HepG2 (cell line): ENCODE measurements around the gene CHST3. TPM values are rescaled to one million over a fixed set of nuclear protein-coding genes. Genes with fewer than 3 reads are reported as not detected.
A peak's percentile ranks its signal among the peaks of the same experiment; 100 is the strongest.

ENCODE experiments used
- ADNP ChIP-seq: sonication (generic); formaldehyde crosslinking; IDR thresholded peaks from 2 replicates; pipeline ENCODE4 v1.4.0; 2020; ENCODE audit warnings: missing genetic modification reagents
- EZH2 ChIP-seq: conservative IDR thresholded peaks from 2 replicates; pipeline ENCODE4 v1.6.1; 2012; ENCODE audit warnings: mild to moderate bottlenecking, low read depth, low read length, moderate library complexity
- FIP1L1 ChIP-seq: fragments of 200-400 bp; formaldehyde crosslinking; IDR thresholded peaks from 2 replicates; pipeline ENCODE4 v1.6.1; 2018; ENCODE audit warnings: low read depth, mild to moderate bottlenecking, low read length, moderate library complexity, borderline replicate concordance; ENCODE audit not compliant: insufficient read depth
- FOSL2 ChIP-seq: sonication (generic); formaldehyde crosslinking; IDR thresholded peaks from 2 replicates; pipeline ENCODE4 v1.4.0; 2020; ENCODE audit warnings: missing genetic modification reagents
- GTF3A ChIP-seq: sonication (generic); formaldehyde crosslinking; conservative IDR thresholded peaks from 2 replicates; pipeline ENCODE4 v1.4.0; 2020; ENCODE audit warnings: mild to moderate bottlenecking, missing genetic modification reagents
- GZF1 ChIP-seq: sonication (generic); formaldehyde crosslinking; IDR thresholded peaks from 2 replicates; pipeline ENCODE4 v1.5.1; 2020; ENCODE audit warnings: mild to moderate bottlenecking, missing genetic modification reagents
- HOXA9 ChIP-seq: sonication (generic); formaldehyde crosslinking; IDR thresholded peaks from 2 replicates; pipeline ENCODE4 v1.8.1; 2022; ENCODE audit warnings: missing genetic modification reagents, mild to moderate bottlenecking, moderate library complexity, borderline replicate concordance
- NFE2L2 ChIP-seq: fragments of 150-350 bp; IDR thresholded peaks from 2 replicates; pipeline ENCODE4 v1.6.1; 2014; ENCODE audit warnings: low read length
- PITX1 ChIP-seq: sonication (generic); formaldehyde crosslinking; IDR thresholded peaks from 2 replicates; pipeline ENCODE4 v1.5.1; 2020; ENCODE audit warnings: mild to moderate bottlenecking, missing genetic modification reagents
- TCF7L2 ChIP-seq: IDR thresholded peaks from 2 replicates; pipeline ENCODE4 v1.6.1; 2011; ENCODE audit warnings: mild to moderate bottlenecking, low read depth, low read length, moderate library complexity
- ZBTB8A ChIP-seq: sonication (generic); formaldehyde crosslinking; IDR thresholded peaks from 2 replicates; pipeline ENCODE4 v1.4.0; 2020; ENCODE audit warnings: mild to moderate bottlenecking, low read depth, missing genetic modification reagents, borderline replicate concordance
- ZC3H4 ChIP-seq: sonication (generic); formaldehyde crosslinking; IDR thresholded peaks from 2 replicates; pipeline ENCODE4 v1.4.0; 2020; ENCODE audit warnings: missing genetic modification reagents, borderline replicate concordance
- ZNF232 ChIP-seq: sonication (generic); formaldehyde crosslinking; IDR thresholded peaks from 2 replicates; pipeline ENCODE4 v1.4.0; 2020; ENCODE audit warnings: missing genetic modification reagents, borderline replicate concordance
- ZNF296 ChIP-seq: sonication (generic); formaldehyde crosslinking; conservative IDR thresholded peaks from 2 replicates; pipeline ENCODE4 v1.5.0; 2020; ENCODE audit warnings: mild to moderate bottlenecking, missing genetic modification reagents
- ZNF317 ChIP-seq: sonication (generic); formaldehyde crosslinking; IDR thresholded peaks from 2 replicates; pipeline ENCODE4 v1.5.0; 2020; ENCODE audit warnings: mild to moderate bottlenecking, missing genetic modification reagents
- ZNF331 ChIP-seq: sonication (generic); formaldehyde crosslinking; IDR thresholded peaks from 2 replicates; pipeline ENCODE4 v1.4.0; 2020; ENCODE audit warnings: missing genetic modification reagents
- ZNF362 ChIP-seq: sonication (generic); formaldehyde crosslinking; IDR thresholded peaks from 2 replicates; pipeline ENCODE4 v1.4.0; 2020; ENCODE audit warnings: missing genetic modification reagents, mild to moderate bottlenecking, borderline replicate concordance
- ZNF629 ChIP-seq: sonication (generic); formaldehyde crosslinking; conservative IDR thresholded peaks from 2 replicates; pipeline ENCODE4 v1.5.0; 2020; ENCODE audit warnings: missing genetic modification reagents
- ZNF672 ChIP-seq: sonication (generic); formaldehyde crosslinking; IDR thresholded peaks from 2 replicates; pipeline ENCODE4 v1.8.1; 2022; ENCODE audit warnings: missing genetic modification reagents
- ZNF720 ChIP-seq: sonication (generic); formaldehyde crosslinking; IDR thresholded peaks from 2 replicates; pipeline ENCODE4 v1.4.0; 2020; ENCODE audit warnings: missing genetic modification reagents
- ZNF850 ChIP-seq: sonication (generic); formaldehyde crosslinking; conservative IDR thresholded peaks from 2 replicates; pipeline ENCODE4 v1.9.0; 2021; ENCODE audit warnings: mild to moderate bottlenecking, missing genetic modification reagents
- ZSCAN21 ChIP-seq: sonication (generic); formaldehyde crosslinking; IDR thresholded peaks from 2 replicates; pipeline ENCODE4 v1.8.0; 2022; ENCODE audit warnings: mild to moderate bottlenecking, missing genetic modification reagents, moderate library complexity, borderline replicate concordance
- ZSCAN22 ChIP-seq: sonication (generic); formaldehyde crosslinking; IDR thresholded peaks from 2 replicates; pipeline ENCODE4 v1.4.0; 2020; ENCODE audit warnings: mild to moderate bottlenecking, missing genetic modification reagents
- polyA plus RNA-seq, 8 experiments: library from polyadenylated mRNA; depleted of rRNA in 3 of 8; stranded (reverse) in 7 of 8; unstranded in 1 of 8; fragments of >200 nt; fragmentation: Illumina TruSeq in 4 of 8; extraction: Trizol in 4 of 8; gene quantifications; 2 replicates each; pipeline versions ENCODE4 v1.2.1 to v1.2.3, GENCODE V29; 2011 to 2016; ENCODE audit warnings: low read depth in 4 of 8, missing spikeins in 1 of 8, mixed read lengths in 1 of 8; ENCODE audit not compliant: insufficient read depth in 1 of 8
- total RNA-seq, 5 experiments: library from RNA; depleted of rRNA; stranded (reverse); fragments of >200 nt; fragmentation: Illumina TruSeq; extraction: Trizol; gene quantifications; 2 replicates each; pipeline ENCODE4 v1.2.3, GENCODE V29; 2016; ENCODE audit warnings: low read depth in 1 of 5
- TF ChIP-seq, protein P1 (sequence below): sonication (generic); formaldehyde crosslinking; IDR thresholded peaks from 2 replicates; pipeline ENCODE4 v1.4.0; 2020; ENCODE audit warnings: missing genetic modification reagents
- TF ChIP-seq, protein P2 (sequence below): sonication (generic); formaldehyde crosslinking; IDR thresholded peaks from 2 replicates; pipeline ENCODE4 v1.5.1; 2020; ENCODE audit warnings: mild to moderate bottlenecking, missing genetic modification reagents, moderate library complexity

The CHST3 gene
- total and polyA plus RNA-seq, 2 of the 13 experiments (the other 11 are each of a cell fraction or from before 2014, with no cell fraction given): 7.2 to 18.7 TPM

- TF ChIP-seq ZBTB8A: no peak
- no peak for TF ChIP-seq ZNF720 (CRISPR knock-in tag)
- no peak for TF ChIP-seq ZNF232
- no peak for TF ChIP-seq HOXA9 (CRISPR knock-in tag)
- TF ChIP-seq, protein P1, sequence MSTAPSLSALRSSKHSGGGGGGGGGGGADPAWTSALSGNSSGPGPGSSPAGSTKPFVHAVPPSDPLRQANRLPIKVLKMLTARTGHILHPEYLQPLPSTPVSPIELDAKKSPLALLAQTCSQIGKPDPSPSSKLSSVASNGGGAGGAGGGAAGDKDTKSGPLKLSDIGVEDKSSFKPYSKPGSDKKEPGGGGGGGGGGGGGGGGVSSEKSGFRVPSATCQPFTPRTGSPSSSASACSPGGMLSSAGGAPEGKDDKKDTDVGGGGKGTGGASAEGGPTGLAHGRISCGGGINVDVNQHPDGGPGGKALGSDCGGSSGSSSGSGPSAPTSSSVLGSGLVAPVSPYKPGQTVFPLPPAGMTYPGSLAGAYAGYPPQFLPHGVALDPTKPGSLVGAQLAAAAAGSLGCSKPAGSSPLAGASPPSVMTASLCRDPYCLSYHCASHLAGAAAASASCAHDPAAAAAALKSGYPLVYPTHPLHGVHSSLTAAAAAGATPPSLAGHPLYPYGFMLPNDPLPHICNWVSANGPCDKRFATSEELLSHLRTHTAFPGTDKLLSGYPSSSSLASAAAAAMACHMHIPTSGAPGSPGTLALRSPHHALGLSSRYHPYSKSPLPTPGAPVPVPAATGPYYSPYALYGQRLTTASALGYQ (CRISPR knock-in tag): no peak
- no peak for TF ChIP-seq GZF1
- TF ChIP-seq FOSL2 (CRISPR knock-in tag): peak; percentile 41; the same call in 1 of the 2 replicates
- TF ChIP-seq ZSCAN21 (CRISPR knock-in tag): peak; percentile 66; the same call in 1 of the 2 replicates
- no peak for TF ChIP-seq FIP1L1
- no peak for TF ChIP-seq ZSCAN22
- no peak for TF ChIP-seq ZNF629
- TF ChIP-seq ZNF317: no peak
- TF ChIP-seq NFE2L2: no peak
- TF ChIP-seq ZNF672 (CRISPR knock-in tag): no peak
- peak; percentile 61; the same call in 1 of the 2 replicates for TF ChIP-seq ZNF331 (CRISPR knock-in tag)
- TF ChIP-seq ZC3H4: no peak
- TF ChIP-seq ZNF296 (CRISPR knock-in tag): peak; percentile 91; the same call in 1 of the 2 replicates
- no peak for TF ChIP-seq GTF3A (CRISPR knock-in tag)
- no peak for TF ChIP-seq TCF7L2
- peak; percentile 56 for TF ChIP-seq ZNF362 (CRISPR knock-in tag)
- no peak for TF ChIP-seq ADNP (CRISPR knock-in tag)
- TF ChIP-seq PITX1 (CRISPR knock-in tag): peak; percentile 46
- TF ChIP-seq EZH2: no peak
- TF ChIP-seq, protein P2, sequence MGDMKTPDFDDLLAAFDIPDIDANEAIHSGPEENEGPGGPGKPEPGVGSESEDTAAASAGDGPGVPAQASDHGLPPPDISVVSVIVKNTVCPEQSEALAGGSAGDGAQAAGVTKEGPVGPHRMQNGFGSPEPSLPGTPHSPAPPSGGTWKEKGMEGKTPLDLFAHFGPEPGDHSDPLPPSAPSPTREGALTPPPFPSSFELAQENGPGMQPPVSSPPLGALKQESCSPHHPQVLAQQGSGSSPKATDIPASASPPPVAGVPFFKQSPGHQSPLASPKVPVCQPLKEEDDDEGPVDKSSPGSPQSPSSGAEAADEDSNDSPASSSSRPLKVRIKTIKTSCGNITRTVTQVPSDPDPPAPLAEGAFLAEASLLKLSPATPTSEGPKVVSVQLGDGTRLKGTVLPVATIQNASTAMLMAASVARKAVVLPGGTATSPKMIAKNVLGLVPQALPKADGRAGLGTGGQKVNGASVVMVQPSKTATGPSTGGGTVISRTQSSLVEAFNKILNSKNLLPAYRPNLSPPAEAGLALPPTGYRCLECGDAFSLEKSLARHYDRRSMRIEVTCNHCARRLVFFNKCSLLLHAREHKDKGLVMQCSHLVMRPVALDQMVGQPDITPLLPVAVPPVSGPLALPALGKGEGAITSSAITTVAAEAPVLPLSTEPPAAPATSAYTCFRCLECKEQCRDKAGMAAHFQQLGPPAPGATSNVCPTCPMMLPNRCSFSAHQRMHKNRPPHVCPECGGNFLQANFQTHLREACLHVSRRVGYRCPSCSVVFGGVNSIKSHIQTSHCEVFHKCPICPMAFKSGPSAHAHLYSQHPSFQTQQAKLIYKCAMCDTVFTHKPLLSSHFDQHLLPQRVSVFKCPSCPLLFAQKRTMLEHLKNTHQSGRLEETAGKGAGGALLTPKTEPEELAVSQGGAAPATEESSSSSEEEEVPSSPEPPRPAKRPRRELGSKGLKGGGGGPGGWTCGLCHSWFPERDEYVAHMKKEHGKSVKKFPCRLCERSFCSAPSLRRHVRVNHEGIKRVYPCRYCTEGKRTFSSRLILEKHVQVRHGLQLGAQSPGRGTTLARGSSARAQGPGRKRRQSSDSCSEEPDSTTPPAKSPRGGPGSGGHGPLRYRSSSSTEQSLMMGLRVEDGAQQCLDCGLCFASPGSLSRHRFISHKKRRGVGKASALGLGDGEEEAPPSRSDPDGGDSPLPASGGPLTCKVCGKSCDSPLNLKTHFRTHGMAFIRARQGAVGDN (CRISPR knock-in tag): peak; percentile 99
- no peak for TF ChIP-seq ZNF850 (CRISPR knock-in tag)
Observed at GRCh38 chr10:72044417-72045041, 80.3 kb downstream of the CHST3 start (continued).
